Subcutaneous abdominal adipose tissue (tissue), 5 donors: Measurements from ENCODE around the gene ELOA2.

Experiments
- H3K27ac ChIP-seq: one replicate; pipeline ENCODE4 v1.7.0; 2013; ENCODE audit warnings: low read depth, mild to moderate bottlenecking, inconsistent platforms, low read length, moderate library complexity
- H3K27me3 ChIP-seq, 5 donors: one replicate each; pipeline ENCODE4 v1.7.0; 2013; ENCODE audit warnings: low read length in 5 of 5, inconsistent platforms in 1 of 5; ENCODE audit not compliant: control insufficient read depth in 5 of 5, insufficient read depth in 4 of 5
- H3K36me3 ChIP-seq, 5 donors: one replicate each; pipeline ENCODE4 v1.7.0; 2013; ENCODE audit warnings: low read length in 5 of 5; ENCODE audit not compliant: control insufficient read depth in 5 of 5, insufficient read depth in 5 of 5
- H3K4me1 ChIP-seq, 5 donors: one replicate each; pipeline ENCODE4 v1.7.0; 2013; ENCODE audit warnings: low read length in 5 of 5, mild to moderate bottlenecking in 3 of 5, moderate library complexity in 1 of 5; ENCODE audit not compliant: control insufficient read depth in 5 of 5, insufficient read depth in 5 of 5
- H3K4me3 ChIP-seq, 5 donors: one replicate each; pipeline ENCODE4 v1.7.0; 2013; ENCODE audit warnings: low read length in 5 of 5, low read depth in 1 of 5
- H3K9ac ChIP-seq, 5 donors: one replicate each; pipeline ENCODE4 v1.7.0; 2013; ENCODE audit warnings: low read length in 5 of 5, mild to moderate bottlenecking in 4 of 5, moderate library complexity in 3 of 5
- H3K9me3 ChIP-seq, 5 donors: one replicate each; pipeline ENCODE4 v1.7.0; 2013; ENCODE audit warnings: low read length in 5 of 5; ENCODE audit not compliant: control insufficient read depth in 5 of 5
- donor health status: healthy.
- donor health status: healthy.
- donor health status: healthy.
- donor health status: healthy.
- donor health status: healthy.

ELOA2 gene, protein sequence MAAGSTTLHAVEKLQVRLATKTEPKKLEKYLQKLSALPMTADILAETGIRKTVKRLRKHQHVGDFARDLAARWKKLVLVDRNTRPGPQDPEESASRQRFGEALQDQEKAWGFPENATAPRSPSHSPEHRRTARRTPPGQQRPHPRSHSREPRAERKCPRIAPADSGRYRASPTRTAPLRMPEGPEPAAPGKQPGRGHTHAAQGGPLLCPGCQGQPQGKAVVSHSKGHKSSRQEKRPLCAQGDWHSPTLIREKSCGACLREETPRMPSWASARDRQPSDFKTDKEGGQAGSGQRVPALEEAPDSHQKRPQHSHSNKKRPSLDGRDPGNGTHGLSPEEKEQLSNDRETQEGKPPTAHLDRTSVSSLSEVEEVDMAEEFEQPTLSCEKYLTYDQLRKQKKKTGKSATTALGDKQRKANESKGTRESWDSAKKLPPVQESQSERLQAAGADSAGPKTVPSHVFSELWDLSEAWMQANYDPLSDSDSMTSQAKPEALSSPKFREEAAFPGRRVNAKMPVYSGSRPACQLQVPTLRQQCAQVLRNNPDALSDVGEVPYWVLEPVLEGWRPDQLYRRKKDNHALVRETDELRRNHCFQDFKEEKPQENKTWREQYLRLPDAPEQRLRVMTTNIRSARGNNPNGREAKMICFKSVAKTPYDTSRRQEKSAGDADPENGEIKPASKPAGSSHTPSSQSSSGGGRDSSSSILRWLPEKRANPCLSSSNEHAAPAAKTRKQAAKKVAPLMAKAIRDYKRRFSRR

DNA sequence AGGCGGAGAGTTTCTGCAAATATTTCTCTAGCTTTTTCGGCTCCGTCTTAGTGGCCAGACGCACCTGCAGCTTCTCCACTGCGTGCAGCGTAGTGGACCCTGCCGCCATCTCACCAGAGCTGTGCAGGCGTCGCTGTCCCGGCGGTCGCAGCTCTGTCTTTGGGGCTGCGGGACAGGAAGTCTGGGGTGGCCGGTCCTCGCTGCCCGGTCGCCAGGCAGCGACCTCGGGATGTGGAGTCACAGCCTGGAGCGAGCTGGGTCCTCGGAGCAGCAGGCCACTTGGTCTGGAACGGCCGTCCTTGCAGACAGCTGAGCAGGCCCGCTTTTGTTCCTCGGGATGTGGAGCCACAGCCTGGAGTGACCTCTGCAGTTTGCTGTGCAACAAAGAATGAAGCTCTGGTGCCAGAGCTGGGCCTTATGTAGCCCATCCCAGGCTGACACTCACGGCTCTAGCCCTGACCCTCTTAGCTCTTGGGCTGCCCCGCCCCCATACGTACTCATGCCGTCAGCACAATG lies at the start of gene ELOA2:
Gene ELOA2, minus strand, starts transcription at position 466 of the 516 bp plus-strand sequence. Its CDS starts 357 bp downstream, at position 109.
- Histone ChIP-seq H3K9ac (no peak within 1 kb of the TSS), H3K4me1 (no peaks in the 10 kb centered on the region), H3K9me3 (no peaks in the 10 kb centered on the region), H3K27me3 (no peaks in the 10 kb centered on the region), H3K4me3 (no peak within 1 kb of the TSS), H3K36me3 (no peaks in the 10 kb centered on the region), H3K27ac (no peak within 1 kb of the TSS)

DNA sequence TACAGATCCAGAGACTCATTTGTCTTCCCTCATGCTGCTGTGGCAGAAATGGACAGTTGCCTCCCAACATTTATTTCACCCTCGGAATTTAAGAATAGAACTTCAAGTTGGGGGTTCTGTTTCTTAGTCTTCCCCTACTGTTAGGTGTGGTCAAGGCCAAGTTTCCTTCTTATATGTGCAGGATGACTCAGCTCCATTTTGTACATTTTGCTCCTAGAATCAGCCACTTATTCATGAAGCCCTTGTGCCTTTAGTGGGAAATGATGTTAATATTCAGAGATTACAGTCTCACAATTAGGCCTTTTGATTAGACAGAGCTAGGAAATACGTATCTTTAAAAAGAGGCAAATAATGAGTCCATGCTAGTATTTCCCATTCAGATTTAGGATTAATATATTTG lies 46.2 kb upstream of the ELOA2 start:
- H3K36me3 ChIP-seq = peaks cover 0 to 3% (median 2%) of the 10 kb centered on the region in 5 donors
- H3K9ac ChIP-seq = no peak overlapping the region
- H3K27me3 ChIP-seq = no peaks in the 10 kb centered on the region
- no peak overlapping the region for H3K27ac ChIP-seq
- no peak overlapping the region for H3K4me3 ChIP-seq
- no peaks in the 10 kb centered on the region for H3K9me3 ChIP-seq
- H3K4me1 ChIP-seq = no peaks in the 10 kb centered on the region

DNA sequence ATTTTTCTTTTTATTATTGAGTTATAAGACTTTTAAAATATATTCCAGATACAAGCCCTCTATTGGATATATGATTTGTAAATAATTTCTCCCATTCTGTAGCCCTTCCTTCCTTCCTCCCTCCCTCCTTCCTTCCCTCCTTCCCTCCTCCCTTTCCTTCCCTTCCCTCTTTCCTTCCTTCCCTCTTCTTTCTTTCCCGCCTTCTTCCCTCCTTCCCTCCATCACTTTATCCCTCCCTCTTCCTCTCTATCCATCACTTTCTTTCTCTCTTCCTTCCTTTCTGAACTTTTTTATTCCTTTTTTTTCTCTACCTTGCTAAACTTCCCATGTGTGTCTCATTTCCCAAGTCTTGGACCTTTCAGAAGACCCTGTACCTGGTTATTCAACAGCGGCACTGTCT lies 45.5 kb upstream of the ELOA2 start:
- H3K4me1 ChIP-seq = no peaks in the 10 kb centered on the region
- H3K4me3 ChIP-seq = no peak overlapping the region
- H3K9me3 ChIP-seq = no peaks in the 10 kb centered on the region

DNA sequence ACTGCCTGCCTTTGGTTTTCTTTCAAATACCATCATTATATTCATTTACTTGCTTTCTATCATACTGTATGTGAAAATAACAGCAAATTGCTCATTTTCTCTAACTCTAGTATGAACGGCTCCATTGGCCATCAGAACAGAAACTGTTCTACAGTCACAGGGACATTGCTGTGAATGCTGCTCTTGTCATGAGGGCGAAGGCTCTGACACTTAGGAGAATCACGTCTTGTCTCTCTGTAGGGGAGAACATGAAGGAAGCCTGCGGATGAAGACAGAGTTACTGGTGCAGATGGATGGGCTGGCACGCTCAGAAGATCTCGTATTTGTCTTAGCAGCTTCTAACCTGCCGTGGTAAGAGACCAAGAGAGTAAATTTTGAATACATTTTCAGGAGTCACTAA lies 41.7 kb upstream of the ELOA2 start:
- no peaks in the 10 kb centered on the region for H3K9me3 ChIP-seq
- H3K4me1 ChIP-seq = no peaks in the 10 kb centered on the region
- H3K27ac ChIP-seq = no peak overlapping the region
- no peaks in the 10 kb centered on the region for H3K27me3 ChIP-seq
- H3K9ac ChIP-seq = no peak overlapping the region
- H3K4me3 ChIP-seq = no peak overlapping the region
- peaks cover 0 to 5% (median 2%) of the 10 kb centered on the region in 5 donors for H3K36me3 ChIP-seq

More for the DNA sequence above, 45.5 kb upstream of the ELOA2 start:
- H3K27ac ChIP-seq = no peak overlapping the region
- H3K27me3 ChIP-seq = no peaks in the 10 kb centered on the region
- peaks cover 0 to 5% (median 3%) of the 10 kb centered on the region in 5 donors for H3K36me3 ChIP-seq
- no peak overlapping the region for H3K9ac ChIP-seq

DNA sequence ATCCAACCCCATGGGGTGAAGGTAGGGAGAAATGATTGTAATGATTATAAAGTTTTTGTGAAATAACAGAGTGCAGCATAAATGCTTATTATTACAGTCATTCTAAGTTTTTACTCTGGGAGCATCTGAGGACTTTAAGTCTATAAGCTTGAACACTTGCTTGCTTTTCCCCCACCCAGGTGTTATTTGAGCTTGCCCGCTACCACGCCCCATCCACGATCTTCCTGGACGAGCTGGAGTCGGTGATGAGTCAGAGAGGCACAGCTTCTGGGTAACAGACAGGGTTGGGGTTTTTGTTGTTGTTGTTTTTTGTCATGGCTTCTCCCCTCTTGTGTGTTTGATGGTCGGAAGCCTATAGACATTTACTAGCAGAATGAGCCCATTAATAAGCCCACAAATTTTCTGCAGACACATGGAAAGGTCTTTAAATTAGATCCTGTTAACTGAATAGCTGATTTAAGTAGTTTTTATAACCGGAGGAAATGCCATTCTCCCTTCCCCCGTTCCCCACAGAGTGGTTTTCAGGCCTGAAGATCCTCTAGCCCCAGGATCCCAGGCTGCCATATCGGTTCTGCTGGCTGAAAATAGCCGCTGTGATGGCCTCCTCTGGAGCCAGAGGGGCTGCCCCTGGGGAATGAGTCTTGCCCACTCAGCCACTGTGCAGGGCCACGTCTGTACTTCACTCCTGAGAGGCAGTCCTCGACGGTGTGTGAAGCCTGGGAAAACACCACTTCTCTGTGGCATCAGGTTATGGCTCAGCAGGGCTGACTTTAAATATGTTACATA lies 39.9 kb upstream of the ELOA2 start:
- H3K4me1 ChIP-seq = no peaks in the 10 kb centered on the region
- no peaks in the 10 kb centered on the region for H3K9me3 ChIP-seq
- no peaks in the 10 kb centered on the region for H3K27me3 ChIP-seq
- no peak overlapping the region for H3K9ac ChIP-seq
- no peak overlapping the region for H3K4me3 ChIP-seq
- no peak overlapping the region for H3K27ac ChIP-seq
- peaks cover 0 to 5% (median 2%) of the 10 kb centered on the region in 5 donors for H3K36me3 ChIP-seq

DNA sequence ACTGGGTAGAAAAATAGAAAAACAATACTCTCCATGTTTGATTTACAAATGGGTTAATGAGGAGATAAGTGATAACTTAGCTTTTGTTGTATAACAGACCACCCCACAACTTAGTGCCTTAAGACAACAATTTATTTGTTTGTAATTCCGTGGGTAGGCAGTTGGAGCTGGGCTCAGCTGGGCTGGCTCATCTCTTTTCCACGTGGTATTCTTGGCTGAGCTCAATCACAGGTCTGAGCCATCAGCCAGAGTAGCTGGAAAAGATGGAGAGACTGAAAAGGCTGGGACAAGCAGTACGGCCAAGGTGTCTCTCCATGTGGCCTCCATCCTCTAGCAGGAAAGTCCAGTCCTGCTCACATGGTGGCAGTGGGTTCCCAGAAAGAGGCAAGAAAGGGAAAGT lies 32.2 kb upstream of the ELOA2 start:
- Histone ChIP-seq H3K4me3 (no peak overlapping the region), H3K9me3 (peaks cover 0 to 4% (median 0%) of the 10 kb centered on the region in 5 donors), H3K36me3 (peaks cover 0 to 4% (median 2%) of the 10 kb centered on the region in 5 donors), H3K9ac (no peak overlapping the region), H3K27me3 (no peaks in the 10 kb centered on the region), H3K27ac (no peak overlapping the region), H3K4me1 (no peaks in the 10 kb centered on the region)

DNA sequence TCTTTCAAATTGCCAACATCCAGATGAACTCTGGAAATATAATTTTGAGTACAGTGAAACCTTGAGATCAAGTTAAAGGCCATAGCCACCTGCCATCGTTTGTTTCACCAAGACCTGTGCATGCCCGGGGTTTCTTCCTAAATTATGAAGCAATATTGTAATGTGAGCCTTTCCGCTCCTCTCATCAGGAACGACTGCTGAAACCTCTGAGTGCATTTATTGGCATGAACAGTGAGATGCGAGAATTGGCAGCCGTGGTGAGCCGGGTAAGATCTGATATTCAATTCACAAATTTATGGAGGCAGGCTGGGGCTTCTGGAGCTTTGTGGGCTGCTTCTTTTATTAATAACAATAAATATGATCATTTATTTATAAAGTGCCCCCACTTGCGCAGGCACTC lies 27.7 kb upstream of the ELOA2 start:
- peaks cover 0 to 4% (median 2%) of the 10 kb centered on the region in 5 donors for H3K36me3 ChIP-seq
- H3K4me3 ChIP-seq = no peak overlapping the region
- peaks cover 0 to 4% (median 0%) of the 10 kb centered on the region in 5 donors for H3K9me3 ChIP-seq
- no peak overlapping the region for H3K9ac ChIP-seq
- no peaks in the 10 kb centered on the region for H3K27me3 ChIP-seq
- no peaks in the 10 kb centered on the region for H3K4me1 ChIP-seq
- H3K27ac ChIP-seq = no peak overlapping the region

DNA sequence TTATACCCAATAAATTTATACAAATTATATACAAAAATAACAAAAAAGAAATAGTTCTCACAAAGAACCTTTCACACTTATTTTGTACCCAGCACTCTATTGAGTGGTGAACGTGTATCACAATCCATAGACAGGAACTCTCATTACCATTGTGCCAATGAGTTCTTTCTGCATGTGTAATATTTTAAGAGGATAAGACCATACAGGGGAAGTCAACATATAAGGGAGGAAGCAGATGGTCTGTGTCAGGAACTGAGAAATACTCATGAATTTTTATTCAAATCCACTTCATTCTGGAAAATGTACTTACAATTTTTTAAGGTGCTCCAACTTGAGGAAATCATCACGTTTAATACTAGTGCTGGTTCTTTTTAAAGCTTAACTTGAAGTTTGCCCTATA lies 27.1 kb upstream of the ELOA2 start:
- H3K36me3 ChIP-seq = peaks cover 0 to 4% (median 2%) of the 10 kb centered on the region in 5 donors
- no peak overlapping the region for H3K27ac ChIP-seq
- no peak overlapping the region for H3K9ac ChIP-seq
- H3K9me3 ChIP-seq = peaks cover 0 to under 1% (median 0%) of the 10 kb centered on the region in 5 donors
- no peaks in the 10 kb centered on the region for H3K27me3 ChIP-seq
- H3K4me3 ChIP-seq = no peak overlapping the region
- no peaks in the 10 kb centered on the region for H3K4me1 ChIP-seq

DNA sequence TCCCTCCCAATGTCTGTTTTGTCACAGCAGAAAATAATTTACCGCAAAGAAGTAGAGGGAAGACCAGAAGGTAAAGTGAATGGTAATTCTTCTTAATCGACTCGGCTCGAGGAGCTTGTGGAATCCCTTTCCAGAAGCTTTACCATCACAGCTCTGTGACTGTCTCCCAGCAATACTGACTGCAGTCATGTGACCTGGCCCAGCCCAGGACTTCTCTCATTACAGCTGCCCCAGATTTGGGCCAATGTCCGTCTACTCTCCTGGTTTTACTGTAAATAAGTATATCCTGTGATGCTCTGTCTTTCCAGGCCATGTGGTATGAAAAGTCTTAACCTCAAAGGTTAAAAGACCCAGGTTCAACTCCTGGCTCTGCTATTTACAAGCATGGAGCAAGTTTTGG lies 18.9 kb upstream of the ELOA2 start:
- no peak overlapping the region for H3K4me3 ChIP-seq
- no peak overlapping the region for H3K27ac ChIP-seq
- H3K9ac ChIP-seq = no peak overlapping the region
- H3K4me1 ChIP-seq = no peaks in the 10 kb centered on the region
- no peaks in the 10 kb centered on the region for H3K36me3 ChIP-seq
- no peaks in the 10 kb centered on the region for H3K27me3 ChIP-seq
- no peaks in the 10 kb centered on the region for H3K9me3 ChIP-seq
